ENCODE results near the gene RCAN1. TPM values are rescaled to one million over a fixed set of nuclear protein-coding genes. Genes with fewer than 3 reads are reported as not detected.
A peak's percentile ranks its signal among the peaks of the same experiment; 100 is the strongest.

RCAN1 gene
- total and polyA plus RNA-seq, 9 of the 15 experiments (the other 6 are each of a cell fraction or from before 2014, with no cell fraction given): 4.4 to 16.5 (median 12.3) TPM

DNA sequence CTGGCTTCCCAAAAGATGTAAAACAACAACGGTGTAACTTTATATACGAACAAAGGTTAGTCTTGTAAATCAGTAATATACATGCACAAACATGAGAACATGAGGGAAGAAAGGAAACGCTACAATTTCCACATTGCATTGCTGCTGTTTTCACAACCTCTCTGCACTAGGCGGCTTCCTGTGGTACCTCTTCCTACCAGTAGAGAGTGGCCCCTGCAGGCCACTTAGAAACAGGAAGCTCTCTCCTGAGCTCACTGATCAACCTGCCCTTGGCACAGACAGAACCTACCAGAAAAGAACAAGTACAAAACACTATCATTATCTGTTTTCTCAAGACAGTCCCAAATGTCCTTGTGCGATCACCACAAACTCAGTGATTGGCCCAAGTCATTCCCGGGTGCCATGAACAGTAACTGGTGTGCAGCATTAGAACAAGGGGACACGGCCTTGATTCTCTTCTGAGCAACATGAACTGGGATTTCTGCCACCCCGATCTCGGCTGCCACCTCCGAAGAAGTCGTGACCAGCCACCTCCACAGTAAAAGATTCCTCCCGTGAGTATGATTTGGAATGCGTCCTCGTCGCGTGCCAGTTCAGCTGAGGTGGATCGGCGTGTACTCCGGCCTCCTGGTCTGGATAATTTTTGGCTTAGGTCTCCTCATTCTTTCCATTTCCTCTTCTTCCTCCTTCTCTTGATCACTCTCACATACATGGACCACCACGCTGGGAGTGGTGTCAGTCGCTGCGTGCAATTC, 97.2 kb downstream of the RCAN1 start (continued):
- peak; percentile 39 to 78 (median 56); a peak in 4 of 6 replicates for TF ChIP-seq CTCF (IDR thresholded peaks at IDR 0.05 in 2 of 3, conservative IDR thresholded peaks at IDR 0.05 in 1 of 3; ENCODE audit: insufficient read depth in 2 of 3, low read depth in 1 of 3, low read length in 3 of 3)

GRCh38 chr21:34517039-34517438, 97.9 kb downstream of the RCAN1 start:
- peaks cover 0 to 5% of the 10 kb centered on the region in 2 experiments; a peak in 1 of 5 replicates for H3K4me1 ChIP-seq (replicated peaks in 1 of 2; ENCODE audit: control insufficient read depth in 2 of 2, insufficient read depth in 2 of 2, low read length in 2 of 2)
- no peaks in the 10 kb centered on the region for H3K9me1 ChIP-seq (ENCODE audit: control insufficient read depth, insufficient read depth, low read length)
- intact Hi-C loops (cut with micrococcal nuclease): no loop called here
- no peaks in the 10 kb centered on the region for H4K20me1 ChIP-seq (replicated peaks; ENCODE audit: control insufficient read depth, insufficient read depth, low read length)
- DNase-seq (ENCODE audit: extremely low read depth in 1 of 4, low spot score in 3 of 4): no peak
- H3K4me3 ChIP-seq: no peak overlapping the region
- H3K9me3 ChIP-seq (replicated peaks; ENCODE audit: control insufficient read depth, insufficient read depth, low read depth, low read length): no peaks in the 10 kb centered on the region
- no peak for ATAC-seq
- no peaks in the 10 kb centered on the region for H3K79me2 ChIP-seq (ENCODE audit: control insufficient read depth, insufficient read depth, low read length)
- H3K27ac ChIP-seq (ENCODE audit: extremely low read depth, low read depth, low read length): no peak overlapping the region
- H3K36me3 ChIP-seq (ENCODE audit: control insufficient read depth, insufficient read depth, low read length): no peaks in the 10 kb centered on the region
- no peak overlapping the region for H3K9ac ChIP-seq (ENCODE audit: insufficient read depth in 1 of 2, low read depth in 2 of 2, low read length in 2 of 2)
- FAIRE-seq: no peak
- ChIA-PET POLR2A (no interaction called here), CTCF (ENCODE audit: low intra/inter-chr PET ratio) (no interaction called here)
- no peak overlapping the region for H3K4me2 ChIP-seq (ENCODE audit: insufficient read depth, low read length)
- H2AFZ ChIP-seq (ENCODE audit: low read depth, low read length): no peak overlapping the region
- in situ Hi-C loops (cut with MboI): no loop called here
- H3K27me3 ChIP-seq (ENCODE audit: control insufficient read depth in 2 of 2, insufficient read depth in 2 of 2, low read length in 2 of 2): no peaks in the 10 kb centered on the region
- WGBS (ENCODE audit: insufficient coverage, low coverage, missing lambda C conversion rate): 36% methylated on average over 5 of the region's 5 CpGs
- BruUV-seq (replicated peaks): no TSS peak
- TF ChIP-seq FUS (optimal IDR thresholded peaks at IDR 0.05; ENCODE audit: low read depth, low read length) (no peak), PATZ1 (CRISPR knock-in tag; IDR thresholded peaks at IDR 0.05; ENCODE audit: borderline replicate concordance) (no peak), CC2D1A (IDR thresholded peaks at IDR 0.05) (no peak), ZNF655 (CRISPR knock-in tag; IDR thresholded peaks at IDR 0.05) (no peak), SMAD3 (CRISPR knock-in tag; conservative IDR thresholded peaks at IDR 0.05) (no peak), JUND (IDR thresholded peaks at IDR 0.05; ENCODE audit: borderline replicate concordance, low read depth, low read length) (no peak), JUND (tag; IDR thresholded peaks at IDR 0.05; ENCODE audit: borderline replicate concordance, low read depth, low read length) (no peak), ZNF3 (CRISPR knock-in tag; IDR thresholded peaks at IDR 0.05) (no peak), SIX5 (IDR thresholded peaks at IDR 0.05; ENCODE audit: borderline replicate concordance in 1 of 2, insufficient read depth in 1 of 2, low read depth in 1 of 2, low read length in 2 of 2) (no peak), HDAC1 (IDR thresholded peaks at IDR 0.05) (no peak), HIVEP1 (CRISPR knock-in tag; IDR thresholded peaks at IDR 0.05) (no peak), NFIX (CRISPR knock-in tag; IDR thresholded peaks at IDR 0.05; ENCODE audit: low read depth) (no peak)
